ENCODE data around the gene CACNA1C.

- TF ChIP-seq CTCF (IDR thresholded peaks at IDR 0.05) (no peak), POLR2AphosphoS5 (IDR thresholded peaks at IDR 0.05) (no peak), EP300 (IDR thresholded peaks at IDR 0.05) (no peak)
These were observed 397.8 kb downstream of the CACNA1C start for GRCh38 chr12:2450553-2450952.

Data from suprapubic skin (tissue), 4 donors.